SIG-M5 treated with dmso at 0.1 percent for 504 hours (cell line): ENCODE measurements around the gene L1CAM.
"Not testable (repeated sequence)": the region's sequence is repeated elsewhere in the genome, so short reads cannot be mapped to it uniquely, and the experiment has no call there.

Source experiments
- DNase-seq: peaks from one replicate; lab custom pipeline; 2025; ENCODE audit not compliant: unreplicated experiment; lab: John Stamatoyannopoulos, UW

Gene L1CAM

GRCh38 chrX:153830640-153831428 is 55.1 kb downstream of the L1CAM start:
- no peak for DNase-seq

- no peak for DNase-seq
Observed at GRCh38 chrX:153829799-153830639, 56.0 kb downstream of the L1CAM start, which contains the start of gene PDZD4. PDZD4 (minus strand) TSS chrX:153830544; CDS start chrX:153830298, 246 bp downstream.

- DNase-seq: no peak
Observed at GRCh38 chrX:153829549-153829798, 56.5 kb downstream of the L1CAM start.

- DNase-seq: no peak
Observed at GRCh38 chrX:153828723-153829548, 57.0 kb downstream of the L1CAM start.

- DNase-seq: no peak
Observed at GRCh38 chrX:153828308-153828707, 57.7 kb downstream of the L1CAM start.

GRCh38 chrX:153827903-153828302 is 58.1 kb downstream of the L1CAM start:
- no peak for DNase-seq

GRCh38 chrX:153827016-153827415 is 59.0 kb downstream of the L1CAM start:
- no peak for DNase-seq

- DNase-seq: no peak
Observed at GRCh38 chrX:153825042-153825441, 60.9 kb downstream of the L1CAM start.

- DNase-seq: no peak
Observed at GRCh38 chrX:153824348-153824747, 61.6 kb downstream of the L1CAM start.

- DNase-seq: no peak
Observed at GRCh38 chrX:153821066-153821465, 64.9 kb downstream of the L1CAM start.

- no peak for DNase-seq
Observed at GRCh38 chrX:153820601-153821000, 65.4 kb downstream of the L1CAM start.

GRCh38 chrX:153819384-153820040 is 66.5 kb downstream of the L1CAM start:
- DNase-seq: no peak

- no peak for DNase-seq
Observed at GRCh38 chrX:153818571-153819383, 67.2 kb downstream of the L1CAM start.

- not testable (repeated sequence) for DNase-seq
Observed at GRCh38 chrX:153818064-153818463, 67.9 kb downstream of the L1CAM start.

- DNase-seq: no peak
Observed at GRCh38 chrX:153816831-153817690, 68.9 kb downstream of the L1CAM start.

GRCh38 chrX:153814591-153815315 is 71.2 kb downstream of the L1CAM start:
- DNase-seq: no peak

GRCh38 chrX:153813161-153813560 is 72.8 kb downstream of the L1CAM start:
- DNase-seq: no peak

- no peak for DNase-seq
Observed at GRCh38 chrX:153812220-153812619, 73.8 kb downstream of the L1CAM start.
